Measurements from ENCODE around the gene ST7.

Gene ST7

DNA sequence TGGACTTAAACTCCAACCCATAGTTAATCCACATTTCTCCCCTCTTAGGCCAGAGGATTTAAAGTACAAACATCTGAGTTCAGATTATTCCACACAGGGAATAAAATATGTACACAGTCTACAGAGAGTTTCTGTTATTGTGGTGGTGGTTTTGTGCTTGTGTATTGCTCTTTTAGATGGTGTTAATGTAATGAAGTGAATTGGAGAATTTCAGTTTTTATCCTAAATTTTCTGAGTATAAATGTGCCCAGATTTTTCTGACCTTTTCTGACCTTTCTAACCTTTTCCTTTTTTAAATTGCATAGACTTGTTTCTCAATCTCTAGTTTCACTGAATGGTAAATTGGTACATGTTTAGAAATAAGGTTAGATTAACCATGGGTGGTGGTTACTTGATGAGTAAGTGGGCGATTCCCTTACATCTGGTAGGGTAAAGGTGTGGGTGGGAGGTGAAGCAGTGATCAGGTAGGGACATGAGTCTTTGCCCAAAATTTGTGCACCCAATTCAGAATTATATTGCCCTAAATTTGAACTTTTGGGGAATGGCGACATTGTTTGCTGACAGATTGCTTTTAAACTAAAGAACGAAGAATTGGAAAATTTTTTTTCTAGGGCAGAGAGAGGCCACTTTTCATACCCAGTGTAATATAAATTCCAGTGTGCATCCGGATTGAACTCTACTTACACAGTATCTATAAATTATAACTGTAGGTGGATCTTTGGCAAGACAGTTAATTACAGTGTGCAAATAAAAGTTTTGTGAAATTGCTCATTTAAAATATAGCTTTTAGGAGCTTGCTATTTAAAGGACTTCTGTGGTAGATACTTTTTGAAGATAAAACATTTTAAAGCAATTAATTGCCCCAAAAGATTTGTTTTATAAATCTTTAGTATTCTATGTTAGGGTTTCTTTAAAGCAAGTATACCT is 62.2 kb downstream of the ST7 start:
- no peak overlapping the region for H3K4me3 ChIP-seq (ENCODE audit: low read depth, low read length)
- TF ChIP-seq CTCF (IDR thresholded peaks at IDR 0.05; ENCODE audit: low read depth, low read length), result no peak

DNA sequence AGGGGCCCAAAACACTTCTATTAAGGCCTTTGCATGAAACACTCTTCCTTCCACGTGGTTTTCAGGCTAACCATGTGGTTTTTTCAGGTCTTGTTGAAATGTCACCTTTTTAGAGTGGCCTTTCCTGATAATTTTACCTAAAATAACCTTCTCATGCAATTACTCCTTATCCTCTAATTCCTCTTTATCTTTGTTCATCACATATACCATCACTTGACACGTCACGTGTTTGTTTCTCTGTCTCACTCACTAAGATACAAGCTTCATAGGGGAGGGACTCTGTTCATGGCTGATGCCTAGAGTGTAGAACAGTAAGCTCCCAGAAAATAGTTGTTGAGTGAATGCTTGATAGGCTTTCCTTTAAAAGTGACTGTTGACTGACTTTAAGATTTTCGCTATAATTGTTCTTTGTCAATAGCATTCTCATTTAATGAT is 63.7 kb downstream of the ST7 start:
- H3K4me3 ChIP-seq (ENCODE audit: low read depth, low read length), result no peak overlapping the region

DNA sequence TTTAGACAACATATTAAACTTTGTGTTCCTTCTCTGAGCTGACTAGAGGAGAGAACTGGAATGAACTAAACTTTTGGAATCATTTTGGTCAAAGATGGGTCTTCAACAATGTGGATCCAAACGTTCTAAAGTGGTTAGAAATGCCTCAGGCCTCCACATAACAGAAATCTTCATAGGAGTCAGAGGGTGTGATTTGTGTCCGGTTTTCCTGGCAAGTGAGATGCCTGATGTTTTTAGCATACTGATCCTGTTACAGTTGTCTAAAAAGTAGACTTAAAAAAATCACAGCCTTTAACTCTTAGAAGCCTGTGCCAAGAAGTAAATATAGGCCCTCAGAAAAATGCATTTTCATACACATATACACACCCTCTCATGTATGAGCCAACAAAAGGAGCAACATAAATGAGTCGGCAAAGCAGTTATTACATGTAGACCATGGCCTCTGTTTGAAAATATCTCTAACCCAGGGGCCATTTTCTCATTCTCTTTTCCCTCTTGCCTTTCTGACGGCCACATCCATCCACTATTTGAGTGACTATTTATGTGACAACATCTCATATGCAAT is 64.5 kb downstream of the ST7 start:
- H3K4me3 ChIP-seq (ENCODE audit: low read depth, low read length), result no peak overlapping the region
- TF ChIP-seq CTCF (IDR thresholded peaks at IDR 0.05; ENCODE audit: low read depth, low read length), result no peak

More for the DNA sequence above, 63.7 kb downstream of the ST7 start:
- TF ChIP-seq CTCF (IDR thresholded peaks at IDR 0.05; ENCODE audit: low read depth, low read length), result no peak

- no peak for TF ChIP-seq CTCF (IDR thresholded peaks at IDR 0.05; ENCODE audit: low read depth, low read length)
- H3K4me3 ChIP-seq (ENCODE audit: low read depth, low read length), result no peak overlapping the region
These were observed 65.4 kb downstream of the ST7 start for GRCh38 chr7:117018713-117019112.

- no peak for TF ChIP-seq CTCF (IDR thresholded peaks at IDR 0.05; ENCODE audit: low read depth, low read length)
- no peak overlapping the region for H3K4me3 ChIP-seq (ENCODE audit: low read depth, low read length)
These were observed 66.0 kb downstream of the ST7 start for GRCh38 chr7:117019287-117019686.

- H3K4me3 ChIP-seq (ENCODE audit: low read depth, low read length), result peak overlapping the region; percentile 49
- no peak for TF ChIP-seq CTCF (IDR thresholded peaks at IDR 0.05; ENCODE audit: low read depth, low read length)
These were observed 66.7 kb downstream of the ST7 start for GRCh38 chr7:117019786-117020590.
